K562 (cell line): ENCODE data around the gene FBL. TPM values are rescaled to one million over a fixed set of nuclear protein-coding genes. Genes with fewer than 3 reads are reported as not detected.

Source experiments
- CBFA2T2 ChIP-seq: fragments of 450-650 bp; conservative IDR thresholded peaks from 2 replicates; pipeline ENCODE4 v1.6.1; 2017; ENCODE audit warnings: mild to moderate bottlenecking
- DDX20 ChIP-seq: fragments of 450-650 bp; IDR thresholded peaks from 2 replicates; pipeline ENCODE4 v1.6.1; 2016; ENCODE audit warnings: missing genetic modification characterization, low read depth, mild to moderate bottlenecking, missing compliant biosample characterization, moderate library complexity
- ESRRA ChIP-seq: fragments of 450-650 bp; IDR thresholded peaks from 2 replicates; pipeline ENCODE4 v1.6.1; 2014; ENCODE audit warnings: low read depth, mild to moderate bottlenecking, moderate library complexity, borderline replicate concordance
- PML ChIP-seq: IDR thresholded peaks from 2 replicates; pipeline ENCODE4 v1.6.1; 2012; ENCODE audit warnings: low read length, inconsistent platforms
- PTBP1 ChIP-seq: fragments of 200-400 bp; formaldehyde crosslinking; IDR thresholded peaks from 2 replicates; pipeline ENCODE4 v1.6.1; 2017; ENCODE audit warnings: low read depth, low read length
- SIN3B ChIP-seq: fragments of 450-650 bp; IDR thresholded peaks from 2 replicates; pipeline ENCODE4 v1.6.1; 2017; ENCODE audit warnings: low read depth, mild to moderate bottlenecking, moderate library complexity
- SMAD2 ChIP-seq: fragments of 150-350 bp; IDR thresholded peaks from 2 replicates; pipeline ENCODE4 v1.6.1; 2014; ENCODE audit warnings: low read depth, mild to moderate bottlenecking, low read length
- SP1 ChIP-seq: sonication (generic); formaldehyde crosslinking; IDR thresholded peaks from 2 replicates; pipeline ENCODE4 v1.8.1; 2022; ENCODE audit warnings: mild to moderate bottlenecking, missing genetic modification reagents
- SRSF9 ChIP-seq: fragments of 200-400 bp; formaldehyde crosslinking; IDR thresholded peaks from 2 replicates; pipeline ENCODE4 v1.6.1; 2017; ENCODE audit warnings: low read depth, low read length, borderline replicate concordance
- TARDBP ChIP-seq: fragments of 450-650 bp; IDR thresholded peaks from 2 replicates; pipeline ENCODE4 v1.6.1; 2016
- TEAD1 ChIP-seq, 2 experiments: fragments of 450-650 bp in 1 of 2; sonication (generic) in 1 of 2; formaldehyde crosslinking; IDR thresholded peaks; 2 replicates each; pipeline versions ENCODE4 v1.4.0 to v1.8.0; 2020 to 2022; ENCODE audit warnings: mild to moderate bottlenecking in 2 of 2, missing genetic modification reagents in 1 of 2
- TFAM ChIP-seq: fragments of 250-450 bp; sonication (Bioruptor Pico); conservative IDR thresholded peaks from 2 replicates; pipeline ENCODE4 v1.5.0; 2021; ENCODE audit warnings: mild to moderate bottlenecking, moderate library complexity
- ZNF134 ChIP-seq: fragments of 250-450 bp; sonication (Bioruptor Pico); conservative IDR thresholded peaks from 2 replicates; pipeline ENCODE4 v1.4.0; 2020
- ZNF174 ChIP-seq: fragments of 250-450 bp; sonication (Bioruptor Pico); IDR thresholded peaks from 2 replicates; pipeline ENCODE4 v1.4.0; 2020; ENCODE audit warnings: mild to moderate bottlenecking
- ZNF408 ChIP-seq: fragments of 250-450 bp; sonication (Bioruptor Pico); IDR thresholded peaks from 2 replicates; pipeline ENCODE4 v1.4.0; 2020; ENCODE audit warnings: low read depth, mild to moderate bottlenecking, moderate library complexity
- ZNF436 ChIP-seq: fragments of 250-450, 450-650 bp; sonication (Bioruptor Pico); formaldehyde crosslinking; IDR thresholded peaks from 2 replicates; pipeline ENCODE4 v1.7.0; 2020; ENCODE audit warnings: mild to moderate bottlenecking
- ZNF780A ChIP-seq: fragments of 250-450 bp; sonication (Bioruptor Pico); IDR thresholded peaks from 2 replicates; pipeline ENCODE4 v1.5.0; 2021; ENCODE audit warnings: mild to moderate bottlenecking
- ZNF785 ChIP-seq: fragments of 250-450 bp; sonication (Bioruptor Pico); IDR thresholded peaks from 2 replicates; pipeline ENCODE4 v1.4.0; 2020; ENCODE audit warnings: mild to moderate bottlenecking
- polyA plus RNA-seq, 8 experiments: library from polyadenylated mRNA; depleted of rRNA in 4 of 8; stranded (reverse) in 5 of 8; unstranded in 3 of 8; fragments of >200 nt; fragmentation: Nextera tagmentation in 2 of 8; fragmentation: Illumina TruSeq in 1 of 8; extraction: Ambion mirVana in 2 of 8; extraction: Trizol in 1 of 8; gene quantifications; 2 replicates each; pipeline versions ENCODE4 v1.2.1 to v1.2.3, GENCODE V29; 2011 to 2014; ENCODE audit warnings: inconsistent platforms in 1 of 8, missing spikeins in 1 of 8
- total RNA-seq, 7 experiments: library from RNA; depleted of rRNA in 6 of 7; stranded (reverse); fragments of >200 nt in 6 of 7; fragmentation: Illumina TruSeq in 2 of 7; extraction: Trizol in 2 of 7; gene quantifications; 2 replicates each; pipeline versions ENCODE4 v1.2.1 to v1.2.3, GENCODE V29; 2011 to 2021; ENCODE audit warnings: low replicate concordance in 1 of 7
- TF ChIP-seq, protein P1 (sequence below): conservative IDR thresholded peaks from 2 replicates; pipeline ENCODE4 v1.6.1; 2011; ENCODE audit warnings: low read depth, mild to moderate bottlenecking, low read length; ENCODE audit not compliant: control insufficient read depth
- TF ChIP-seq, protein P2 (sequence below): fragments of 450-650 bp; IDR thresholded peaks from 2 replicates; pipeline ENCODE4 v1.6.1; 2014; ENCODE audit warnings: low read depth, mild to moderate bottlenecking, moderate library complexity, borderline replicate concordance
- TF ChIP-seq, protein P3 (sequence below): fragments of 250-450 bp; sonication (Bioruptor Pico); IDR thresholded peaks from 2 replicates; pipeline ENCODE4 v1.9.0; 2021; ENCODE audit warnings: mild to moderate bottlenecking, inconsistent platforms
- TF ChIP-seq, protein P4 (sequence below): fragments of 250-450 bp; sonication (Bioruptor Pico); IDR thresholded peaks from 2 replicates; pipeline ENCODE4 v1.5.0; 2021

The FBL gene
- total and polyA plus RNA-seq, 9 of the 15 experiments (the other 6 are each of a cell fraction or from before 2014, with no cell fraction given) = 201 to 1,696 (median 696) TPM

DNA sequence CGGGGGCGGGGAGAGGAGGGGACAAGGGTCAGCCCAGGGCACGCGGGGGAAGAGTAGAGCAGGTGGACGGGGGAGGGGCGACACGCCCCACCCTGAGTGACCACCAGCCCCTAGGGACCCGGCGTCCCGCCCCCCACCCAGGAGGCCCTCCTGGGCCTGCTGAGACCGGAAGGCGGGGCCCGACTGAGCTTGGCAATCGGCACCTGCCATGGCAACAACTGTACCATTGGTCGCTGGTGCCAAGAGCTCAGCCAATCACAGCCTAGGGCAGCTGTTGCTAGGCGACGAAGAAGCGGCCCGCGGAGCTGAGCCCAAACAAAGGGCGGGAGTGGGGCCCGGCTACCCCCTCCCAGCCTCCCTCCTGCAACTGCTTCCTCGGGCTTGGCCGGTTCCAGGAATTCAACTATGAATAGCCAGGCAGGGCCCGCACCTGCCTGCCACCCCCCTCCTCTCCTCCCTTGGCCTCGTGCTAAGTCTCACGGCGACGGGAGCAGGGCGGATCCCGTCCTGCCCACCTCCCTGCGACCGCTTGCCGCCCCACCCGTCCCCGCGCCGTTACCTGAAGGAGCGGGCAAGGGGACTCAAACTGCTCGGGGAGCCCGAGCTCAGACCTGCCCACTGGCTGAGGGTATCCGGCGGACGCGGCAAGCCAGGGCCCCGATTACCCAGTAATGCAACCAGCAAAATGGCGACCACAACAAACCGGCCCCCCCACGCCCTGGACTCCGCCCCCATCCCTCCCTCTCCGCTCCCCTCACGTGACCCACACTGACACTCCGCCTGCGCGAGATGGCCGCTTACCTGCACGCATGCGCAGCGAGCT lies 12.5 kb downstream of the FBL start, which contains the start of gene DYRK1B (continued):
- TF ChIP-seq, protein P1, sequence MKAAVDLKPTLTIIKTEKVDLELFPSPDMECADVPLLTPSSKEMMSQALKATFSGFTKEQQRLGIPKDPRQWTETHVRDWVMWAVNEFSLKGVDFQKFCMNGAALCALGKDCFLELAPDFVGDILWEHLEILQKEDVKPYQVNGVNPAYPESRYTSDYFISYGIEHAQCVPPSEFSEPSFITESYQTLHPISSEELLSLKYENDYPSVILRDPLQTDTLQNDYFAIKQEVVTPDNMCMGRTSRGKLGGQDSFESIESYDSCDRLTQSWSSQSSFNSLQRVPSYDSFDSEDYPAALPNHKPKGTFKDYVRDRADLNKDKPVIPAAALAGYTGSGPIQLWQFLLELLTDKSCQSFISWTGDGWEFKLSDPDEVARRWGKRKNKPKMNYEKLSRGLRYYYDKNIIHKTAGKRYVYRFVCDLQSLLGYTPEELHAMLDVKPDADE = peak; percentile 24
- TF ChIP-seq DDX20 (tag) (no peak), ESRRA (peak; percentile 45; the same call in 1 of the 2 replicates), SIN3B (peak; percentile 67; the same call in 1 of the 2 replicates), SP1 (CRISPR knock-in tag) (peak; percentile 68; the same call in 1 of the 2 replicates), ZNF174 (CRISPR knock-in tag) (no peak), TARDBP (peak; percentile 79; the same call in 1 of the 2 replicates), ZNF408 (CRISPR knock-in tag) (no peak), ZNF436 (CRISPR knock-in tag) (no peak), TEAD1 (CRISPR knock-in tag; IDR thresholded peaks at IDR 0.05) (0 out of 4 replicates have a peak, but pooled peaks of 1 of the 2 experiments have one; percentile 7), SMAD2 (no peak), PTBP1 (no peak), CBFA2T2 (peak; percentile 83), SRSF9 (no peak), ZNF780A (peak; percentile 28; the same call in 1 of the 2 replicates), TFAM (CRISPR knock-in tag) (no peak), PML (peak; percentile 19; the same call in 1 of the 2 replicates), ZNF785 (CRISPR knock-in tag) (no peak), ZNF134 (CRISPR knock-in tag) (no peak)
- TF ChIP-seq, protein P2, sequence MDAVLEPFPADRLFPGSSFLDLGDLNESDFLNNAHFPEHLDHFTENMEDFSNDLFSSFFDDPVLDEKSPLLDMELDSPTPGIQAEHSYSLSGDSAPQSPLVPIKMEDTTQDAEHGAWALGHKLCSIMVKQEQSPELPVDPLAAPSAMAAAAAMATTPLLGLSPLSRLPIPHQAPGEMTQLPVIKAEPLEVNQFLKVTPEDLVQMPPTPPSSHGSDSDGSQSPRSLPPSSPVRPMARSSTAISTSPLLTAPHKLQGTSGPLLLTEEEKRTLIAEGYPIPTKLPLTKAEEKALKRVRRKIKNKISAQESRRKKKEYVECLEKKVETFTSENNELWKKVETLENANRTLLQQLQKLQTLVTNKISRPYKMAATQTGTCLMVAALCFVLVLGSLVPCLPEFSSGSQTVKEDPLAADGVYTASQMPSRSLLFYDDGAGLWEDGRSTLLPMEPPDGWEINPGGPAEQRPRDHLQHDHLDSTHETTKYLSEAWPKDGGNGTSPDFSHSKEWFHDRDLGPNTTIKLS = no peak
- TF ChIP-seq, protein P3, sequence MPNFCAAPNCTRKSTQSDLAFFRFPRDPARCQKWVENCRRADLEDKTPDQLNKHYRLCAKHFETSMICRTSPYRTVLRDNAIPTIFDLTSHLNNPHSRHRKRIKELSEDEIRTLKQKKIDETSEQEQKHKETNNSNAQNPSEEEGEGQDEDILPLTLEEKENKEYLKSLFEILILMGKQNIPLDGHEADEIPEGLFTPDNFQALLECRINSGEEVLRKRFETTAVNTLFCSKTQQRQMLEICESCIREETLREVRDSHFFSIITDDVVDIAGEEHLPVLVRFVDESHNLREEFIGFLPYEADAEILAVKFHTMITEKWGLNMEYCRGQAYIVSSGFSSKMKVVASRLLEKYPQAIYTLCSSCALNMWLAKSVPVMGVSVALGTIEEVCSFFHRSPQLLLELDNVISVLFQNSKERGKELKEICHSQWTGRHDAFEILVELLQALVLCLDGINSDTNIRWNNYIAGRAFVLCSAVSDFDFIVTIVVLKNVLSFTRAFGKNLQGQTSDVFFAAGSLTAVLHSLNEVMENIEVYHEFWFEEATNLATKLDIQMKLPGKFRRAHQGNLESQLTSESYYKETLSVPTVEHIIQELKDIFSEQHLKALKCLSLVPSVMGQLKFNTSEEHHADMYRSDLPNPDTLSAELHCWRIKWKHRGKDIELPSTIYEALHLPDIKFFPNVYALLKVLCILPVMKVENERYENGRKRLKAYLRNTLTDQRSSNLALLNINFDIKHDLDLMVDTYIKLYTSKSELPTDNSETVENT (CRISPR knock-in tag) = no peak
- TF ChIP-seq, protein P4, sequence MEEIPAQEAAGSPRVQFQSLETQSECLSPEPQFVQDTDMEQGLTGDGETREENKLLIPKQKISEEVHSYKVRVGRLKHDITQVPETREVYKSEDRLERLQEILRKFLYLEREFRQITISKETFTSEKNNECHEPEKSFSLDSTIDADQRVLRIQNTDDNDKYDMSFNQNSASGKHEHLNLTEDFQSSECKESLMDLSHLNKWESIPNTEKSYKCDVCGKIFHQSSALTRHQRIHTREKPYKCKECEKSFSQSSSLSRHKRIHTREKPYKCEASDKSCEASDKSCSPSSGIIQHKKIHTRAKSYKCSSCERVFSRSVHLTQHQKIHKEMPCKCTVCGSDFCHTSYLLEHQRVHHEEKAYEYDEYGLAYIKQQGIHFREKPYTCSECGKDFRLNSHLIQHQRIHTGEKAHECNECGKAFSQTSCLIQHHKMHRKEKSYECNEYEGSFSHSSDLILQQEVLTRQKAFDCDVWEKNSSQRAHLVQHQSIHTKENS (CRISPR knock-in tag) = no peak
